ENCODE measurements around the gene CNN3.

Gene CNN3

GRCh38 chr1:94856004-94856403, 70.9 kb downstream of the CNN3 start:
- DNase-seq (ENCODE audit: low read depth): no peak

GRCh38 chr1:94855307-94855700, 71.6 kb downstream of the CNN3 start:
- DNase-seq (ENCODE audit: low read depth): no peak

GRCh38 chr1:94854458-94855306, 72.2 kb downstream of the CNN3 start:
- DNase-seq (ENCODE audit: low read depth): peak; percentile 64

GRCh38 chr1:94852788-94853187, 74.1 kb downstream of the CNN3 start:
- no peak for DNase-seq (ENCODE audit: low read depth)

- DNase-seq (ENCODE audit: low read depth): no peak
Observed at GRCh38 chr1:94851571-94851970, 75.3 kb downstream of the CNN3 start.
